PC-9 (cell line): ENCODE data around the gene F2RL3. TPM values are rescaled to one million over a fixed set of nuclear protein-coding genes. Genes with fewer than 3 reads are reported as not detected.

Experiments used
- BruUV-seq: library from RNA; stranded (reverse); fragments of 400-500 nt; replicated peaks from 2 replicates; lab custom pipeline; 2021; lab: Mats Ljungman, UMichigan
- CTCF ChIA-PET: fragments of 300-600 bp; sonication (Branson Sonifier 250); formaldehyde crosslinking; loops from one replicate; lab custom pipeline; 2022; ENCODE audit warnings: antibody characterized with exemption; lab: Charles Lee
- POLR2A ChIA-PET: fragments of 300-600 bp; sonication (Branson Sonifier 250); formaldehyde crosslinking; loops from one replicate; lab custom pipeline; 2022; ENCODE audit warnings: antibody characterized with exemption; ENCODE audit not compliant: unreplicated experiment; lab: Charles Lee
- DNase-seq, 2 experiments: peaks; one replicate each; pipeline versions ENCODE4 v3.0.0 to v3.0.0-alpha.2; 2015 to 2022; ENCODE audit warnings: mixed read lengths in 1 of 2
- H2AFZ ChIP-seq: fragments of 200-600 bp; sonication (generic); 2 replicates; pipeline ENCODE4 v1.8.1; 2017; ENCODE audit warnings: antibody characterized with exemption
- H3F3A ChIP-seq: fragments of 200-600 bp; sonication (generic); 2 replicates; pipeline ENCODE4 v1.8.1; 2017; ENCODE audit warnings: antibody characterized with exemption, mild to moderate bottlenecking, low read depth; ENCODE audit not compliant: insufficient read depth
- H3K27ac ChIP-seq: fragments of 200-600 bp; sonication (generic); 2 replicates; pipeline ENCODE4 v1.6.1; 2016; ENCODE audit warnings: mixed run types
- H3K27me3 ChIP-seq: fragments of 200-600 bp; sonication (generic); 2 replicates; pipeline ENCODE4 v1.6.1; 2016; ENCODE audit warnings: low read depth, mixed run types; ENCODE audit not compliant: insufficient read depth
- H3K36me3 ChIP-seq: fragments of 200-600 bp; sonication (generic); 2 replicates; pipeline ENCODE4 v1.6.1; 2016; ENCODE audit warnings: low read depth, mixed run types
- H3K4me1 ChIP-seq: fragments of 200-600 bp; sonication (generic); replicated peaks from 2 replicates; pipeline ENCODE4 v1.6.1; 2016; ENCODE audit warnings: mixed run types; ENCODE audit not compliant: insufficient read depth
- H3K4me2 ChIP-seq: fragments of 200-600 bp; sonication (generic); 2 replicates; pipeline ENCODE4 v1.6.1; 2017; ENCODE audit warnings: mixed run types
- H3K4me3 ChIP-seq: fragments of 200-600 bp; sonication (generic); 2 replicates; pipeline ENCODE4 v1.6.1; 2016; ENCODE audit warnings: mixed run types
- H3K79me2 ChIP-seq: fragments of 200-600 bp; sonication (generic); 2 replicates; pipeline ENCODE4 v1.6.1; 2017; ENCODE audit warnings: low read depth, mixed run types
- H3K9me2 ChIP-seq: fragments of 200-600 bp; sonication (generic); 2 replicates; pipeline ENCODE4 v1.8.1; 2017; ENCODE audit warnings: mild to moderate bottlenecking; ENCODE audit not compliant: insufficient read depth
- H3K9me3 ChIP-seq: fragments of 200-600 bp; sonication (generic); 2 replicates; pipeline ENCODE4 v1.8.1; 2016; ENCODE audit warnings: low read depth; ENCODE audit not compliant: insufficient read depth
- H4K20me1 ChIP-seq: fragments of 200-600 bp; sonication (generic); 2 replicates; pipeline ENCODE4 v1.8.1; 2017; ENCODE audit not compliant: insufficient read depth
- EZH2 ChIP-seq: fragments of 200-600 bp; sonication (generic); IDR thresholded peaks from 2 replicates; pipeline ENCODE4 v1.8.0; 2017; ENCODE audit warnings: antibody characterized with exemption, low read depth
- intact Hi-C: fragments of 100-400 bp; cut with micrococcal nuclease; formaldehyde crosslinking; loops from one replicate; pipeline ENCODE4 v1.10.0; 2022; ENCODE audit not compliant: unreplicated experiment
- total RNA-seq: library from RNA; stranded (reverse); gene quantifications from 2 replicates; pipeline ENCODE4 v1.2.3, GENCODE V29; 2021
- TF ChIP-seq, protein P1 (sequence below): fragments of 200-600 bp; sonication (generic); conservative IDR thresholded peaks from 2 replicates; pipeline ENCODE4 v1.6.1; 2017; ENCODE audit warnings: mixed run types, antibody characterized with exemption, mild to moderate bottlenecking, moderate library complexity

Gene F2RL3
- total RNA-seq, 1 experiment from 2014 or later: not detected

- Histone ChIP-seq H3K9me2 (no peaks in the 10 kb centered on the region), H3K27me3 (no peaks in the 10 kb centered on the region), H3K4me3 (peak overlapping the region; percentile 16; the same call in 1 of the 2 replicates), H3K9me3 (no peaks in the 10 kb centered on the region), H4K20me1 (no peaks in the 10 kb centered on the region), H3K4me1 (peaks cover 26% of the 10 kb centered on the region), H3F3A (peaks cover 35% of the 10 kb centered on the region), H3K27ac (peak overlapping the region; percentile 89), H3K79me2 (no peaks in the 10 kb centered on the region), H2AFZ (peak overlapping the region; percentile 59; the same call in 1 of the 2 replicates), H3K4me2 (peak overlapping the region; percentile 74), H3K36me3 (no peaks in the 10 kb centered on the region)
- ChIA-PET POLR2A (interaction anchor here (0.6 kb wide), 1 partner anchor 104 kb away, joined by 5 read pairs; no protein-coding TSS in a partner anchor), CTCF (interaction anchor here (0.6 to 1.0 kb wide), 4 partner anchors 78 to 665 kb away, joined by 3 to 17 read pairs (median 7); partner anchors contain the start of gene NWD1)
- TF ChIP-seq, protein P1, sequence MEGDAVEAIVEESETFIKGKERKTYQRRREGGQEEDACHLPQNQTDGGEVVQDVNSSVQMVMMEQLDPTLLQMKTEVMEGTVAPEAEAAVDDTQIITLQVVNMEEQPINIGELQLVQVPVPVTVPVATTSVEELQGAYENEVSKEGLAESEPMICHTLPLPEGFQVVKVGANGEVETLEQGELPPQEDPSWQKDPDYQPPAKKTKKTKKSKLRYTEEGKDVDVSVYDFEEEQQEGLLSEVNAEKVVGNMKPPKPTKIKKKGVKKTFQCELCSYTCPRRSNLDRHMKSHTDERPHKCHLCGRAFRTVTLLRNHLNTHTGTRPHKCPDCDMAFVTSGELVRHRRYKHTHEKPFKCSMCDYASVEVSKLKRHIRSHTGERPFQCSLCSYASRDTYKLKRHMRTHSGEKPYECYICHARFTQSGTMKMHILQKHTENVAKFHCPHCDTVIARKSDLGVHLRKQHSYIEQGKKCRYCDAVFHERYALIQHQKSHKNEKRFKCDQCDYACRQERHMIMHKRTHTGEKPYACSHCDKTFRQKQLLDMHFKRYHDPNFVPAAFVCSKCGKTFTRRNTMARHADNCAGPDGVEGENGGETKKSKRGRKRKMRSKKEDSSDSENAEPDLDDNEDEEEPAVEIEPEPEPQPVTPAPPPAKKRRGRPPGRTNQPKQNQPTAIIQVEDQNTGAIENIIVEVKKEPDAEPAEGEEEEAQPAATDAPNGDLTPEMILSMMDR: no peak
- TF ChIP-seq EZH2: no peak
- DNase-seq: peak; percentile 80 to 91
- intact Hi-C loops: no loop called here
- BruUV-seq: no TSS peak
Measured at GRCh38 chr19:16920816-16921529, 32.2 kb downstream of the F2RL3 start.

DNA sequence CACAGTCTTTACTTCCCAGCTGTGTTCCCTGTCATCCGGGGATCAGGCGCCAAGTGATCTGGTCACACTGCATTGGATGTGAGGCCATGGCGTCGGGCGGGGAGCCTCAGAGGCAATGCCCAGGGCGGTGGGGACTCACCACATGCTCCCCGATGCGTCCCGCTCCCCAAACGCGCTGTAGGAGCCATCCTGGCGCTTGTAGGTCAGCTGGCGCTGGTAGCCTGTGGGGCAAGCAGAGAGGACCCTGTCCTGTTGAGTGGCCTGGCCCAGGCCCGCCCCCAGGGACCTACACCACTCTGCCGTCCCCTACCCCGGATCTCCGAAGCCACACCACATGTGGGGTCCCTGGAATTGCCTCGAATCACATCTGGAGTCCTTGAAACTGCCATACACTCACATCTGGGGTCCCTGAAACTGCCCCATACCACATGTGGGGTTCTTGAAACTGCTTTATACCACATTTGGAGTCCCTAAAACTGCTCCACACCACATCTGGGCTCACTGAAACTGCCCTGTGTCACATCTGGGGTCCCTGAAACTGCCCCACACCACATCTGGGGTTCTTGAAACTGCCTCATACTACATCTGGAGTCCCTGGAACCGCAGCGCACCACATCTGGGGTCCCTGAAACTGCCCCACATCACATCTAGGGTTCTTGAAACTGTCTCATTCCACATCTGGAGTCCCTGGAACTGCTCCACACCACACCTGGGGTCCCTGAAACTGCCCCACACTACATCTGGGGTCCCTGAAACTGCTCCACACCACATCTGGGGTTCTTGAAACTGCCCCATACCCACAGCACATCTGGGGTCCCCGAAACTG, 33.2 kb downstream of the F2RL3 start:
- Histone ChIP-seq H3K27ac (peak overlapping the region; percentile 89), H3K4me1 (peaks cover 26% of the 10 kb centered on the region), H3K36me3 (no peaks in the 10 kb centered on the region), H2AFZ (no peak overlapping the region), H3K9me3 (no peaks in the 10 kb centered on the region), H3K27me3 (no peaks in the 10 kb centered on the region), H3K4me3 (no peak overlapping the region), H3K9me2 (no peaks in the 10 kb centered on the region), H3K79me2 (no peaks in the 10 kb centered on the region), H4K20me1 (no peaks in the 10 kb centered on the region), H3K4me2 (peak overlapping the region; percentile 74), H3F3A (peaks cover 35% of the 10 kb centered on the region)
- intact Hi-C loops: no loop called here
- TF ChIP-seq, protein P1: no peak
- TF ChIP-seq EZH2: no peak
- POLR2A ChIA-PET: no interaction called here
- no peak for DNase-seq
- CTCF ChIA-PET: interaction anchor here (1.0 kb wide), 1 partner anchor 79 kb away, joined by 10 read pairs; no protein-coding TSS in a partner anchor
- no TSS peak for BruUV-seq

GRCh38 chr19:16922592-16922934, 33.8 kb downstream of the F2RL3 start:
- Histone ChIP-seq H4K20me1 (no peaks in the 10 kb centered on the region), H3F3A (peaks cover 35% of the 10 kb centered on the region), H3K4me1 (peaks cover 26% of the 10 kb centered on the region), H3K4me2 (no peak overlapping the region), H3K9me2 (no peaks in the 10 kb centered on the region), H2AFZ (no peak overlapping the region), H3K4me3 (no peak overlapping the region), H3K79me2 (no peaks in the 10 kb centered on the region), H3K27ac (no peak overlapping the region), H3K27me3 (no peaks in the 10 kb centered on the region), H3K36me3 (no peaks in the 10 kb centered on the region), H3K9me3 (no peaks in the 10 kb centered on the region)
- intact Hi-C loops: no loop called here
- BruUV-seq: no TSS peak
- POLR2A ChIA-PET: no interaction called here
- no peak for DNase-seq
- no peak for TF ChIP-seq EZH2
- TF ChIP-seq, protein P1: no peak
- CTCF ChIA-PET: no interaction called here
